Retinal pigment epithelial cell (primary cell): ENCODE measurements around the gene NUDT14.

Experiments
- DNase-seq: peaks from one replicate; pipeline ENCODE4 v3.0.0-alpha.2; 2010; ENCODE audit warnings: low read depth
- H3K4me3 ChIP-seq: 2 replicates; pipeline ENCODE4 v1.5.1; 2011; ENCODE audit warnings: mild to moderate bottlenecking, low read length, control low read depth, moderate library complexity
- TF ChIP-seq, protein P1 (sequence below): conservative IDR thresholded peaks from 2 replicates; pipeline ENCODE4 v1.5.1; 2011; ENCODE audit warnings: low read depth, low read length, control low read depth, inconsistent platforms

The NUDT14 gene

DNA sequence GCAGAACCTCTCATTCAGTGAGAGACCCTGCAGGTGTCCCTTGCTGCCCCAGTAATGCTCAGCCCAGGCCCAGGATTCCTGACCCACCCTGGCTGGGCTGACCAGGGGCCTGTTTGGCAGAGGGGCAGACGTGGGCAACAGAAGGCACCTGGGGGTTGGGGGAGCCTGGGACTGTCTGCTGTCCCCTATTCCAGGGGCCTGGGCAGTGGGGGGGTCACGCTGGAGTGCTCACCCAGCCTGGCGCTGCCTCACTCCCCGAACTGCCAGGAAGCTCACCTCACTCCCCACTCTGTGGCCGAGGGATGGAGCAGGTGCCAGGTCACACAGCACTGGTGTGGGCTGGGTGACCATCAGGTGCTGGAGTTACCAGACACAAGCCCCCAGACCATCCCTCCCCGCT is 22.6 kb upstream of the NUDT14 start:
- TF ChIP-seq, protein P1, sequence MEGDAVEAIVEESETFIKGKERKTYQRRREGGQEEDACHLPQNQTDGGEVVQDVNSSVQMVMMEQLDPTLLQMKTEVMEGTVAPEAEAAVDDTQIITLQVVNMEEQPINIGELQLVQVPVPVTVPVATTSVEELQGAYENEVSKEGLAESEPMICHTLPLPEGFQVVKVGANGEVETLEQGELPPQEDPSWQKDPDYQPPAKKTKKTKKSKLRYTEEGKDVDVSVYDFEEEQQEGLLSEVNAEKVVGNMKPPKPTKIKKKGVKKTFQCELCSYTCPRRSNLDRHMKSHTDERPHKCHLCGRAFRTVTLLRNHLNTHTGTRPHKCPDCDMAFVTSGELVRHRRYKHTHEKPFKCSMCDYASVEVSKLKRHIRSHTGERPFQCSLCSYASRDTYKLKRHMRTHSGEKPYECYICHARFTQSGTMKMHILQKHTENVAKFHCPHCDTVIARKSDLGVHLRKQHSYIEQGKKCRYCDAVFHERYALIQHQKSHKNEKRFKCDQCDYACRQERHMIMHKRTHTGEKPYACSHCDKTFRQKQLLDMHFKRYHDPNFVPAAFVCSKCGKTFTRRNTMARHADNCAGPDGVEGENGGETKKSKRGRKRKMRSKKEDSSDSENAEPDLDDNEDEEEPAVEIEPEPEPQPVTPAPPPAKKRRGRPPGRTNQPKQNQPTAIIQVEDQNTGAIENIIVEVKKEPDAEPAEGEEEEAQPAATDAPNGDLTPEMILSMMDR: no peak
- DNase-seq: no peak
- no peak overlapping the region for H3K4me3 ChIP-seq

DNA sequence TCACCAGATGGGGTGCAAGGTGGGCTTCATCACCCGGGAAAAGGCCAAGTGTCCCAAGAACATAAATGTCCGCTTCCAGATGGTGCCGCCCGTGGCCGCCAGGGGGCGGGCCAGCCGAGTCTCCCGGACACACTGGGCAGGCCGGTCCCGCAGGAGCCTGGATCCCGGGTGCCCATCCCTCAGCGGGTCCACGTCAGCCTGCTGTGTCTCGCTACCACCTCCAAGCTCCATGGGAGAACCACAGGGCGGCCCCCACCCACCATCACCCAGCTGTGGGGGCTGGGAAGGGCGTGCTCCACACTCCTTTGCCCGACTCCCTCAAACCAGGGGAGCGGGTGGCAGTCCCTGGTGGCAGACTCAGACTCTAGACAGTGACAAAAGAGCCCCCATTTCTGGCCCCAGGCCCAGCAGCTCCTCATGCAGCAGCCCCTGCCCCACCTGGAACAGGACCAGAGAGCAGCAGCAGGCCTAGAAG is 22.0 kb upstream of the NUDT14 start:
- no peak overlapping the region for H3K4me3 ChIP-seq
- DNase-seq: no peak
- TF ChIP-seq, protein P1: peak; percentile 87

DNA sequence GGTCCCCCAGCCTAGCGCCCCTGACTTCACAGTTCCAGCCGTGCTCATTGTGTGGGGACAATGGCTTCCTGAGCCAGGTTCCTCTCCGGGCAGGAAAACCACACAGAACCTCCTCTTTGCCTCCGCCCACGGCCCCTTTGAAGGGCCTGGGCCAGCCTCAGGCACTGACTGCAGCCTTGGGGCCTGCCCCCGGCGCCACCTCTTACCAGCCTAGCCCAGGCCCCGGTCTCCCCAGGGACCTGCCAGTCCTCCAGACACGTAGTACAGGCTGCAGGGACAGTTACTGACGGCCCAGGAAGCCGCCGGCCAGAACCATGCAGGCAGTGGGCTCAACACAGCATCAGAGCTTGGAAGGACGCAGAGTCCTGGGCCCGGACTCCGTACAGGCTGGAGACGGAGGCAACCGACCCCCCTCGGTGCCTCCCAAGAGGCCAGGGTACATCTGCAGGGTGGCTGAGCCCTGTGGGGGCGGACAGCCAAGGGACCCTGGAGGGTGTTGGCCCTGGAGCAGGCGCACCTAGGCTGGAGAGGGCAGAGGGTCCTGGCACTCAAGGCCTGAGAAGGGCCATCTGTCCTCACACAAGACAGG is 20.9 kb upstream of the NUDT14 start:
- TF ChIP-seq, protein P1: no peak
- H3K4me3 ChIP-seq: no peak overlapping the region
- DNase-seq: no peak

DNA sequence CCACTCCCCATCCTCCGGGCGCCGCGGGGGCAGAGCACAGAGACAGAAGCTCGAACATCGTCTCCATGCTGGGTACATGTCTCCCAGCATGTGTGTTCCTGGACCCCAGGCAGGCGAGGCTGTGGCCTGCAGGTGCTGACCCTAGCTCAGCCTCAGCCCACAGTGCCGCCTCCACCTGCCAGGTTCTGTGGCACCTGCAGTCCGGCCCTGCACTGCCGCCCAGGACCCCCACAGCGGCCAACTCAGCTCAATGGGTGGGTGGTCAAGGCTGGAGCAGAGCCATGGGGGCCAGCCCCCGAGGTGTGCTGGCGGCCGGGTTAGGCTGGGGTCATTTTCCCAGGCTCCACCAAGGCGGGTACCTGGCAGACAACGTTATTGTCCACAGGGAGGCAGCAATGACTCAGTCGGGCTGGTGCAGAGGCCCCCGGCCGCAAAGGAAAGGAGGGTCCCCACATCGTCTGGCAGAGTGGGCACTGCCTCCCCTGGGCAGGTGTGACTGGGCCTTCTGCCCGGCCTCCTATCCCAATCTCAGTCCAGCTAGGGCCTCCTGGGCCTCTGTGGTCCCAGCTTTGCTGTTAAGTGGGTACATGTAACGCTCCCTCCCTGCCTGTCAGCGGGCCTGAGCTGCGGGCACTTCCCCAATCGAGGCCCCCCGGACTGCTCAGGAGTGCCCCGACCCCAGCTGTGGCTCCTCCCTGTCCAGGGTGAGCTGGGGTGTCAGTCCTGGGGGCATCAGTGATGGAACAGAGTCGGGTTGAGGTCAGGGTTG is 20.2 kb upstream of the NUDT14 start:
- TF ChIP-seq, protein P1: peak; percentile 30
- H3K4me3 ChIP-seq: no peak overlapping the region
- DNase-seq: no peak

DNA sequence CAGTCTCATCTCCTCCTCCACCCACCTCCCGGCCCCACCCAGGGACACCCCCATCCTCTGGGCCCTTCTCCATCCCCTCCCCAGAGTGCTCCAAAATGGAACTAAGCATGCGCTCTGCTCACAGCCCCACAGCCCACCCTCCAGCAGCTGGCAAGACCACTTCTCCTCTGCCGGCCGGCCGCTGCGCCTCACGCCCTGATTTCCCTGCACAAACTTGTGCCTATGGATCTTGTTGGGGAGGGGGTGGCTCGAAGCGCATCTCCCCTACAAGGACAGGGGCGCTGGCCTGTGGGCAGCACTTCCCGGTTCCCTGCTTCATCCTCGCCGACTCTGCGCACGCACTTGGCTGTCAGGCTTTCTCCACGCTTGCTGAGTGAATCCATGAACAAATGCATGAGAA is 19.5 kb upstream of the NUDT14 start:
- H3K4me3 ChIP-seq: no peak overlapping the region
- TF ChIP-seq, protein P1: no peak
- no peak for DNase-seq

DNA sequence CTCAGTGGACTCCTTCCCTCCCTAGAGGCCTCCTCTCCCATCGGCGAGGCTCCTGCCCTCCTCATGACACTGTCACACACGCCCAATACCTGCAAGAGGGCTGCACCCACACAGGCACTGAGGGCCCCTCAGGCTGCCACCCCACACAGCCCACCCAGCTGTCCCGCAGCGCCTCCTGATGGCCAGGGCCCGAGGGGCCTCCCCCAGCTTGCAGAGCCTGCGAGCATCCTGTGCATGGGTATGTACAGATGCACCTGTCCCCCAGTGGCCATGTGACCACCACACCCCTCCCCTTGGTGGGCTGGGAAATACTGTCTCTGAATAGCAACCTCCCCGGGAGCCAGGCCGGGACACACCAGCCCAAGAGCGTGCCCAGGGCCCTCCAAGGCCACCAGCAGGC is 19.0 kb upstream of the NUDT14 start:
- DNase-seq: no peak
- TF ChIP-seq, protein P1: peak; percentile 21

DNA sequence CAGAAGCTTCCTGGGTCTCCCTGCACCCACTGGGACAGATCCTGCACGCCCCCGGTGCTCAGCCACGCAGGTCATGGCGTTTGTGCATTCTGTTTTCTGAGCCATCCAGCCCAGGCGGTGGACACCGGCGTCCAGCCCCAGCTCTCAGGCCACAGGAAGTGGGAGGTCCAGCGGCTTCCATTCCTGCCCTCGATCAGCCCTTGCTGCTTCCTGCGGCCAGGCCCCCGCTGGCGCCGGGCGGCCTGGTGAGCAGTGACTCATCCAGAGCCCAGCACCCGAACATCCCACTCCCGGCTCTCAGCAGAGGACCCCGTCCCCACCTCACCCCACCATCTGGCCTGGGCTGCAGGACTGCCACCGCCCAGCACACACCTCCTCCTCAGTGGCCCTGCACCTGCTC is 18.0 kb upstream of the NUDT14 start:
- TF ChIP-seq, protein P1: no peak
- DNase-seq: no peak
- H3K4me3 ChIP-seq: no peak overlapping the region

More for the DNA sequence above, 19.0 kb upstream of the NUDT14 start:
- H3K4me3 ChIP-seq: no peak overlapping the region
